Stimulated activated CD4-positive, alpha-beta T cell treated with anti-CD3 and anti-CD28 coated beads, Interleukin-15, amount 100 ng/mL, for 48 hours (primary cell): Measurements from ENCODE around the gene ACSL1.
"Not testable (repeated sequence)": the region's sequence is repeated elsewhere in the genome, so short reads cannot be mapped to it uniquely, and the experiment has no call there.

Source experiments
- DNase-seq, 2 donors: peaks; one replicate each; pipeline ENCODE4 v3.0.0-alpha.2; 2020; ENCODE audit warnings: low read depth in 2 of 2

The ACSL1 gene

GRCh38 chr4:184792334-184792733 lies 33.4 kb downstream of the ACSL1 start:
- DNase-seq: no peak

DNA sequence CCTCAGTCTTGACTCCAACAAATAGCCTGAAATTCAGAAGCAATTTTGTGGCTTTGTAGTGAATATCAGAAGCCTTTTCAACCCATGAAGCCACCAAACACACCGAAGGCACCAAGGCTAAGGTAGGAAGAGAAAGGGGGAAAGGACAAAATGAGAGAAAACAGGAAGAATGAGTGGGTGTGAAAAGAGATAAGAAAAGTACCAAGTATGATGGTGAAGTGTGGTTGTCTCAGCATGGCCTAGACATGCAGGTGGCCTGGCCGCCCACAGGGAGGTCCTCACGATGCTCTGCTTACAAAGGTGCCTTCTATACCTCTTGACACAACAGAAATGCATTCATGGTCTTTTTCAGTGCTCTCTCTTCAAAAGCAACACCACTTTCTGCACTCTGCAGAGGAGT lies 34.9 kb downstream of the ACSL1 start:
- DNase-seq: no peak

DNA sequence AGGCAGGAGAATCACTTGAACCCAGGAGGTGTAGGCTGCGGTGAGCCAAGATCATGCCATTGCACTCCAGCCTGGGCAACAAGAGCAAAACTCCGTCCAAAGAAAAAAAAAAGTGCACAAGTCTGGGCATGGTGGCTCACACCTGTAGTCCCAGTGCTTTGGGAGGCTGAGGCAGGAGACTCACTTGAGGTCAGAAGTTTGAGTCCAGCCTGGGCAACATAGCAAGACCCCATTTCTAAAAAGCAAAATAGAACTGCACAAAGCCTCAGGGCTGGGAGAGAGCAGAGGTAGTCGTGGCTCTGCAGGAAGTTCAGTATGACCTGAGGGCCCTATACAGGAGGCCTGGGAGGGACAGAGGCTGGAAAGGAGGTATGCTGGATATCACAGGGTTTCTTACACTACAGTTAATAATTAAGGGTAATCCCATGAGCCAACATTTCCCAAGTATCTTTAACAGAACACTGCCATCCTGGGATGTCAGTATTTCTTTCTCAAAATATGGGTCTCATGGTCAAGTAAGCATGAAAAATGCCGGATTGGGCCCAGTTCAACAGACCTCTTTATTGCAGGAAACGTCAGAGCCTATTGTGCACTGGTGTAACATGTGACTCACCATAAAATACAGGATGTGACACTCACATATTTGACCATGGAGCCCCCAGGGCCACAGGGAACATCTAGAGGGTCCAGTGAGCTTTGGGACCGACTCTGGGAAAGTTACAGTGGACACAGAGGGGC lies 37.8 kb downstream of the ACSL1 start:
- DNase-seq: no peak

DNA sequence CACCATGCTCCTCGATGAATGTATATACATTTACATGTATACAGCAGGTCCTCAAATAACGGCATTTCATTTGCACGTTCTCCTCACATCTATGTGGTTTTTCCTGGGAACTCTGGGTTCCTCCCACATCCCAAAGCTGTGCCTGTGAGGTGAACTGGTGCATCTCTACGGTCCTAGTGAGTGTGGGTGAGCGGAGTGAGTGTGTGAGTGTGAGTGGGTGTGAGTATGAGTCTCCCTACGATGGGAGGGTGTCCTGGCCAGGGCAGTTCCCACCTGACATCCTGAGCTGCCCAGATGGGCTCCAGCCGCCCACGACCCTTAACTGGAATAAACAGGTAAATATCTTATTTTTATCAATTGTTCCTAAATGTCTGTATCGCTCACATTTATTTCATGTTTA lies 40.0 kb downstream of the ACSL1 start:
- no peak for DNase-seq

- no peak for DNase-seq
These were observed 41.0 kb downstream of the ACSL1 start for GRCh38 chr4:184784628-184785257.

GRCh38 chr4:184782731-184783373 lies 42.9 kb downstream of the ACSL1 start:
- no peak for DNase-seq

- DNase-seq: not testable (repeated sequence)
These were observed 46.6 kb downstream of the ACSL1 start for GRCh38 chr4:184779160-184779559.

DNA sequence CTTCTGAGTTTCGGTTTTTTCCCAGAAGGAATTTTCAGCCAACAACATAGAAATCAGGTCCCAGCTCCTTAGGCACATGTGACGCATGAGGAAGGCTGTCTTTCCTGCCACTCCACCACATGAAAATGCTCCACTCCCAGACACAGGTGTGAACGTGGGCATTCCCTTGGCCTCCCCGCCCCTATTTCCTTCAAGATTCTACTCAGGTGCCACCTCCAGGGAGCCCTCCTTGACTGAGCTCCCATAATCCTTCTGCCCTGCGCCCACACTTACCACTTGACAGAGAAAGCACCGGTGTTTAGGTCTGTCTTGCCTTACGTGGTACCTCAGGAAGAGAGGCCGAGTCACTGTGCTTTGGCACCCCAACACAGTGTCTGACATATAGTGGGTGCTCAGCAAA lies 47.4 kb downstream of the ACSL1 start:
- DNase-seq: no peak

DNA sequence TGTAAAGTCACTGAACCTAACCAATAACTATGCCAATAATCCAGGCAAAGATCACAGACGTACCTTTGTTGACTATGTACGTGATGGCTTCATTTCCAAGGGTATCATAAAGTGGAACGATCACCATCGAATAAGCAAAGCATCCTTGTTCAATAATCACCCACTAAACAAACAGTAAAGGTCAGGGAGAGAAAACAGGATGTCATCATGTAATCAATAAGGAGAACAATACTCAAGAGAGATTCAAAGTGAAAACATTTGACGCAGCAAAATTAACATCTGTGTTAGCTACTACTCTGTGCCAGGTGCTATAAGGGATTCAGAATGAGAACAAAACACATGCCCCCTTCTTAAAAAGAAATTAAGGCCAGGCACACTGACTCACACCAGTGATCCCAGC lies 48.9 kb downstream of the ACSL1 start:
- DNase-seq: no peak

- no peak for DNase-seq
These were observed 49.8 kb downstream of the ACSL1 start for GRCh38 chr4:184775854-184776555.

DNA sequence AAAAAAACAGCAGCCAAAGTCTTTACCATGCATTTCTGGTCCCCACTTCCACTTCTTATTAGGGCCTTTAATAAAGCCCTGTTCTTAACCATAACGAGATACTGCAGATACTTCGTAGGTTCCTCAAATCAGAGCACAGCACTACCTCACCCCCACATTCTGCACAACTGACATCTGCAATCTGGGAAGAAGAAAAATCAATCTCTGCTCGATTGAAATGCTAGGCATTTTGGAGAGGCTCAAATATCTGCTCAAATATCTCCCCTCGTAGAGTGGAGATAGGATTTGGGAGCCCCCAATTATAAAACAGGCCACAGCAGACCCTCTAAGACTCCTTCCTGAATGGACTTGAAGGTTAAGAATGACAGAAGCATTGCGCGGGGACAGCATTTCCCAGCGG lies 51.6 kb downstream of the ACSL1 start:
- no peak for DNase-seq

DNA sequence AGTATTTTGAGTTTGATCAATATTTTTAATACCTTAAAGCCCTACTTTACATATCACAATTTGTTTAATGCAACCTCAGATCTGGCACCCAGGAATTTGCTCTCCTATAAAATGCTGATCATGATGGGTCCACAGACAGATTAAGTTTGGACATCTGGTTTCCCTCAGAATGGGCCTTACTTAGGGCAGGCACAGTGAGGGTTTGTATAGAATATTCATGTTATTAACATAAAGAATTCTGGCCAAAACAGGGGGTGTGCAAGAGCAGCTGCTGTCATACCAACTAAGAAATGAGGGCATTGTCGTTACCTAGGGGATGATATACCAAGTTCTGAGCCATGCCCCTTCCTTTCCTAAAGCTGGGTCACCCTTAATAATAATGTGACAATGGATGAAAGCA lies 54.4 kb downstream of the ACSL1 start:
- no peak for DNase-seq

GRCh38 chr4:184769141-184769765 lies 56.5 kb downstream of the ACSL1 start:
- DNase-seq: no peak

GRCh38 chr4:184768296-184768695 lies 57.5 kb downstream of the ACSL1 start:
- no peak for DNase-seq

GRCh38 chr4:184766446-184766845 lies 59.3 kb downstream of the ACSL1 start:
- no peak for DNase-seq

DNA sequence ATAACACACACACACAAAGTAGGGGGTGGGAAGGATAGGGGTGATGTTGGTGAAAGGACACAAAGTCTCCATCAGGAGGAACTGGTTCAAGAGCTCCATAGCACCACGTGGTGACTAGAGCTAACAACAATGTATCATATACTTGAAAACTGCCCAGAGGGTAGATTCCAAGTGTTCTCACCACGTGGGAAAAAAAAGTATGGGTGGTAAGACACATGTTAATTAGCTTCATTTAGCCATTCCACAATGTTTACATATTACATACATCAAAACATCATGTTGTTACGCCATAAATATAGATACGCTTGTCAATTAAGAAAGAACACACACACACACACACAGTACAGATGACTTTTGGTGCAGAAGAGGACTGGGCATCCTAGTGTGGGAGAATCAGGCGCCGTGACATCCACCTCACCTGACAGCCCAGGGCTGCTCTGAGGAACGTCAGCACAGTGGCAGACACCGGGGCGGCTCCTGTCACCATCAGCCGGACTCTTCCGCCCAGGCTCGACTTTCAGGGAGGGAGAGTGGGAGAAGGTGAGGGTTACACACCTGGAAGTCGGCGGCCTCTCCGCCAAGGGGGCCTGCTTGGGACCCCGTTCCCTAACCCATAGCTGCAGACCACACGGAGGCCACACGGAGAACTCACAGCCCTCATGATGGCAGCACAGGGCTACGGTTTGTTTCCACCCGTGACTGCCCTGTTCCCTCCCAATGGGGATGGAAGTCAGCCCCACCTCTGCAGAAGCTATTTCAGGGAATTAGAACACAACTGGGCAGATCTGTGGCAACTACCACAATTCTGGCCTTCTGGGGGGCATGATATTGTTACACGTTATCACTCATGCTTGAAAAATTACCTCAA lies 60.1 kb downstream of the ACSL1 start:
- no peak for DNase-seq

DNA sequence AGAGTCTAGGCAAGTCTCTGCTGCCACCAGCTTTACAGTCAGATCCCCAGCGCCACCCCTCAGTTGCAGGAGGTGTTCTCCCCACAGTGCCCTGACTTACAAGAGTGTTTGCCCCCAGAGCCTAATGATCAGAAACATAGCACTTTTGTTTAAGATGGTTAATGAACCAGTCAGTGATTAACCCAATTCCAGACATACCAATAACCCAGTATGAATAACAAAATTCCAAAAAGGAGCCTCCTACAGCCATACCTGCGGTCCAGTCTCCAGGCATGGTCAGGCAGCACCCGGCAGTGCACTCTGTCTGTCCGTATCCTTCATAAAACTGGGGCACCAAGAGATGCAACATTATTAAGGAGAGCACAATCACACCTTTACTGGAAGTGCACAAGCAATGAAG lies 61.2 kb downstream of the ACSL1 start:
- DNase-seq: no peak

GRCh38 chr4:184763150-184763780 lies 62.5 kb downstream of the ACSL1 start:
- DNase-seq: no peak

GRCh38 chr4:184762100-184762499 lies 63.7 kb downstream of the ACSL1 start:
- DNase-seq: no peak

GRCh38 chr4:184760681-184761080 lies 65.1 kb downstream of the ACSL1 start:
- DNase-seq: no peak

DNA sequence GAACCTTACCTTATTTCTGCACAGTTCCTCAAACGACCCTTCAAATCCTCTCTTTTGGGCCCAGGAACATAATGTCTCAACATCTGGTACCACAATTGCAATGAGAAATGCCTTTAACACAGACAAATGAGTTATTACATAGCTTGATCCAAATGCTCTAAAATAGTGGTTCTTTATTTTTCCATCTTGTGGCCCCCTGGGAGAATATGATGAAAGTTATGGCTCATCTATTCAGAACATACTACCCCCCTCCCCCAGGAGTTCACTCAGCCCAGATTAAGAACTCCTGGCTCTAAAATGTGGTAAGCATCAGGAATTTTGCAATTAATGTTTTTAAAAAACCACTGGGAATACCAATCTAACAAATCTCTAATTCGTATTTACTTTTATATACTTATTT lies 68.0 kb downstream of the ACSL1 start:
- DNase-seq: no peak
